H9 (cell line): Measurements from ENCODE around the gene TRPM8. TPM values are rescaled to one million over a fixed set of nuclear protein-coding genes. Genes with fewer than 3 reads are reported as not detected.

Experiments
- DNase-seq: peaks from one replicate; pipeline ENCODE4 v3.0.0-alpha.2; 2017
- H2AFZ ChIP-seq: one replicate; pipeline ENCODE4 v1.6.1; 2013; ENCODE audit warnings: mild to moderate bottlenecking, low read length, control low read depth, moderate library complexity
- H2AK5ac ChIP-seq: 2 replicates; pipeline ENCODE4 v1.6.1; 2013; ENCODE audit warnings: low read length, control low read depth, mixed read lengths; ENCODE audit not compliant: insufficient read length
- H2BK120ac ChIP-seq: one replicate; pipeline ENCODE4 v1.6.1; 2013; ENCODE audit warnings: low read depth, mild to moderate bottlenecking, low read length, control low read depth, inconsistent platforms; ENCODE audit not compliant: poor library complexity, severe bottlenecking
- H2BK12ac ChIP-seq: 2 replicates; pipeline ENCODE4 v1.6.1; 2013; ENCODE audit warnings: low read length, control low read depth, mixed read lengths, low read depth; ENCODE audit not compliant: insufficient read length
- H2BK15ac ChIP-seq: 2 replicates; pipeline ENCODE4 v1.6.1; 2013; ENCODE audit warnings: low read depth, low read length, control low read depth
- H2BK20ac ChIP-seq: one replicate; pipeline ENCODE4 v1.6.1; 2013; ENCODE audit warnings: low read depth, mild to moderate bottlenecking, low read length, control low read depth, inconsistent platforms; ENCODE audit not compliant: poor library complexity, severe bottlenecking
- H2BK5ac ChIP-seq: 2 replicates; pipeline ENCODE4 v1.6.1; 2013; ENCODE audit warnings: low read length, control low read depth, mixed read lengths; ENCODE audit not compliant: insufficient read length
- H3K14ac ChIP-seq: 2 replicates; pipeline ENCODE4 v1.6.1; 2013; ENCODE audit warnings: low read length, control low read depth; ENCODE audit not compliant: insufficient read depth
- H3K18ac ChIP-seq: 2 replicates; pipeline ENCODE4 v1.6.1; 2013; ENCODE audit warnings: low read depth, mild to moderate bottlenecking, mixed read lengths, low read length, control low read depth; ENCODE audit not compliant: insufficient read length
- H3K23ac ChIP-seq: 2 replicates; pipeline ENCODE4 v1.6.1; 2013; ENCODE audit warnings: low read length, control low read depth, mixed read lengths, low read depth; ENCODE audit not compliant: insufficient read length
- H3K23me2 ChIP-seq: 2 replicates; pipeline ENCODE4 v1.6.1; 2013; ENCODE audit warnings: low read depth, mild to moderate bottlenecking, mixed read lengths, low read length, control low read depth; ENCODE audit not compliant: insufficient read length, poor library complexity, severe bottlenecking
- H3K27ac ChIP-seq: 2 replicates; pipeline ENCODE4 v1.5.1; 2013; ENCODE audit warnings: low read length, control low read depth, mixed read lengths, low read depth; ENCODE audit not compliant: insufficient read length
- H3K27me3 ChIP-seq: 2 replicates; pipeline ENCODE4 v1.6.1; 2013; ENCODE audit warnings: low read length, control low read depth, inconsistent platforms; ENCODE audit not compliant: insufficient read depth
- H3K4ac ChIP-seq: 2 replicates; pipeline ENCODE4 v1.6.1; 2013; ENCODE audit warnings: low read depth, mild to moderate bottlenecking, control low read depth, inconsistent platforms, low read length, moderate library complexity
- H3K4me1 ChIP-seq: 2 replicates; pipeline ENCODE4 v1.6.1; 2013; ENCODE audit warnings: low read length, control low read depth, inconsistent platforms; ENCODE audit not compliant: insufficient read depth
- H3K4me2 ChIP-seq: 2 replicates; pipeline ENCODE4 v1.6.1; 2013; ENCODE audit warnings: low read length, control low read depth, mixed read lengths; ENCODE audit not compliant: insufficient read length, insufficient read depth
- H3K56ac ChIP-seq: 2 replicates; pipeline ENCODE4 v1.6.1; 2013; ENCODE audit warnings: low read depth, mild to moderate bottlenecking, mixed read lengths, low read length, control low read depth; ENCODE audit not compliant: insufficient read length
- H3K79me1 ChIP-seq: 2 replicates; pipeline ENCODE4 v1.6.1; 2013; ENCODE audit warnings: low read depth, mild to moderate bottlenecking, moderate library complexity, low read length, control low read depth, inconsistent platforms; ENCODE audit not compliant: insufficient read depth, poor library complexity, severe bottlenecking
- H3K79me2 ChIP-seq: 2 replicates; pipeline ENCODE4 v1.6.1; 2013; ENCODE audit warnings: low read length, control low read depth, inconsistent platforms; ENCODE audit not compliant: insufficient read depth
- H3K9ac ChIP-seq: 2 replicates; pipeline ENCODE4 v1.6.1; 2013; ENCODE audit warnings: low read length, control low read depth, mixed read lengths; ENCODE audit not compliant: insufficient read length; ENCODE audit errors: extremely low read depth
- H3K9me3 ChIP-seq: one replicate; pipeline ENCODE4 v1.6.1; 2013; ENCODE audit warnings: low read depth, low read length, inconsistent platforms; ENCODE audit not compliant: control insufficient read depth
- H3T11ph ChIP-seq: one replicate; pipeline ENCODE4 v1.6.1; 2013; ENCODE audit warnings: mild to moderate bottlenecking, low read length, control low read depth, inconsistent platforms
- H4K20me1 ChIP-seq: one replicate; pipeline ENCODE4 v1.6.1; 2013; ENCODE audit not compliant: control insufficient read depth, insufficient read length, insufficient read depth
- H4K5ac ChIP-seq: 2 replicates; pipeline ENCODE4 v1.6.1; 2013; ENCODE audit warnings: low read depth, mild to moderate bottlenecking, mixed read lengths, low read length, control low read depth; ENCODE audit not compliant: insufficient read length
- H4K8ac ChIP-seq: replicated peaks from 2 replicates; pipeline ENCODE4 v1.6.1; 2013; ENCODE audit warnings: low read length, control low read depth, mixed read lengths, low read depth; ENCODE audit not compliant: insufficient read length
- H4K91ac ChIP-seq: 2 replicates; pipeline ENCODE4 v1.6.1; 2013; ENCODE audit warnings: low read depth, mild to moderate bottlenecking, moderate library complexity, mixed read lengths, low read length, control low read depth; ENCODE audit not compliant: insufficient read length
- H3K27ac Mint-ChIP-seq, 3 experiments: 2 replicates in 2 of 3; 3 replicates in 1 of 3; pipeline ENCODE4 v1.8.0; 2020 to 2021; ENCODE audit warnings: mixed read lengths in 3 of 3, mild to moderate bottlenecking in 1 of 3, moderate library complexity in 1 of 3
- H3K27me3 Mint-ChIP-seq: 2 replicates; pipeline ENCODE4 v1.8.0; 2021; ENCODE audit warnings: low read depth, mild to moderate bottlenecking, moderate library complexity, mixed read lengths
- H3K36me3 Mint-ChIP-seq, 3 experiments: 2 replicates in 2 of 3; 3 replicates in 1 of 3; pipeline ENCODE4 v1.8.0; 2020 to 2021; ENCODE audit warnings: low read depth in 3 of 3, mixed read lengths in 3 of 3; ENCODE audit not compliant: insufficient read depth in 1 of 3
- H3K4me1 Mint-ChIP-seq, 2 experiments: 2 replicates each; pipeline ENCODE4 v1.8.0; 2020; ENCODE audit warnings: mixed read lengths in 2 of 2
- H3K4me3 Mint-ChIP-seq, 2 experiments: 2 replicates in 1 of 2; 3 replicates in 1 of 2; pipeline ENCODE4 v1.8.0; 2020 to 2021; ENCODE audit warnings: mild to moderate bottlenecking in 2 of 2, mixed read lengths in 2 of 2, moderate library complexity in 1 of 2
- H3K9me3 Mint-ChIP-seq, 2 experiments: 2 replicates in 1 of 2; 3 replicates in 1 of 2; pipeline ENCODE4 v1.8.0; 2020; ENCODE audit warnings: mild to moderate bottlenecking in 2 of 2, mixed read lengths in 2 of 2, moderate library complexity in 1 of 2
- CTCF ChIP-seq: fragments of 200-600 bp; sonication (generic); conservative IDR thresholded peaks from 3 replicates; pipeline ENCODE4 v1.8.0; 2021; ENCODE audit warnings: antibody characterized with exemption, mild to moderate bottlenecking
- WGBS: extraction: QIAGEN DNeasy Blood & Tissue Kit; methylation state at CpG from one replicate; pipeline ENCODE4 v1.1.7; 2013; ENCODE audit warnings: missing lambda C conversion rate, low lambda C conversion rate, mixed read lengths; ENCODE audit not compliant: insufficient read length; ENCODE audit errors: extremely low coverage; 5-methylcytosine and 5-hydroxymethylcytosine counted together
- total RNA-seq: library from RNA; stranded (reverse); gene quantifications from 2 replicates; pipeline ENCODE4 v1.2.1, GENCODE V29; 2021

TRPM8 gene
- total RNA-seq, 1 experiment from 2014 or later: 0.28 TPM

- Histone ChIP-seq H2BK12ac (no peak overlapping the region), H3K9me3 (no peaks in the 10 kb centered on the region), H3K4me2 (no peak overlapping the region), H3K79me2 (no peaks in the 10 kb centered on the region), H4K8ac (no peak overlapping the region), H3K4me1 (no peaks in the 10 kb centered on the region; the same call in 1 of the 2 replicates), H2BK120ac (no peak overlapping the region), H3T11ph (no peak overlapping the region), H2AFZ (no peak overlapping the region), H3K27me3 (no peaks in the 10 kb centered on the region), H2BK5ac (no peak overlapping the region), H4K20me1 (no peaks in the 10 kb centered on the region), H3K27ac (no peak overlapping the region), H2BK20ac (no peak overlapping the region), H3K79me1 (no peaks in the 10 kb centered on the region), H4K5ac (no peak overlapping the region), H3K18ac (no peak overlapping the region), H3K14ac (no peak overlapping the region), H3K23ac (no peak overlapping the region), H2AK5ac (no peak overlapping the region), H3K23me2 (no peaks in the 10 kb centered on the region), H3K4ac (no peak overlapping the region), H3K56ac (no peak overlapping the region), H2BK15ac (no peak overlapping the region), H4K91ac (no peak overlapping the region), H3K9ac (no peak overlapping the region)
- no peak for DNase-seq
- no peak overlapping the region for H3K27ac Mint-ChIP-seq
- no CpG with 5 or more reads among the region's 3 CpGs for WGBS
- H3K4me1 Mint-ChIP-seq: peaks cover 1 to 3% of the 10 kb centered on the region in 2 experiments
- H3K4me3 Mint-ChIP-seq: no peak overlapping the region
- H3K9me3 Mint-ChIP-seq: no peaks in the 10 kb centered on the region
- no peak for TF ChIP-seq CTCF
- no peaks in the 10 kb centered on the region for H3K36me3 Mint-ChIP-seq
- peaks cover 21% of the 10 kb centered on the region for H3K27me3 Mint-ChIP-seq
Observed at GRCh38 chr2:234046521-234046920, 129.3 kb downstream of the TRPM8 start.
